Mucosa of gallbladder (tissue), 1 donor: ENCODE data around the gene SELENOS. TPM values are rescaled to one million over a fixed set of nuclear protein-coding genes. Genes with fewer than 3 reads are reported as not detected.

Experiments
- DNase-seq: peaks from one replicate; pipeline ENCODE4 v3.0.0-alpha.2; 2020; ENCODE audit warnings: low spot score
- total RNA-seq: library from RNA; stranded (reverse); gene quantifications from one replicate; pipeline ENCODE4 v1.2.1, GENCODE V29; 2021
- donor health status: DM: no; HTN: no; CAD: no.

The SELENOS gene
- total RNA-seq, 1 donor from 2014 or later, result 74.7 TPM

- DNase-seq, result no peak
These were observed 26.1 kb downstream of the SELENOS start for GRCh38 chr15:101250873-101251829.

- DNase-seq, result no peak
These were observed 26.9 kb downstream of the SELENOS start for GRCh38 chr15:101250341-101250831.

GRCh38 chr15:101248274-101248673, 29.0 kb downstream of the SELENOS start:
- no peak for DNase-seq

- DNase-seq, result no peak
These were observed 30.2 kb downstream of the SELENOS start for GRCh38 chr15:101246824-101247745.

GRCh38 chr15:101246391-101246790, 30.9 kb downstream of the SELENOS start:
- no peak for DNase-seq

GRCh38 chr15:101244889-101245668, 32.2 kb downstream of the SELENOS start:
- DNase-seq, result no peak

- no peak for DNase-seq
These were observed 33.1 kb downstream of the SELENOS start for GRCh38 chr15:101244036-101244781.

- DNase-seq, result no peak
These were observed 33.9 kb downstream of the SELENOS start for GRCh38 chr15:101243420-101243819.

GRCh38 chr15:101242999-101243336, 34.3 kb downstream of the SELENOS start:
- no peak for DNase-seq

- DNase-seq, result peak; percentile 28
These were observed 34.9 kb downstream of the SELENOS start for GRCh38 chr15:101242160-101242998.

GRCh38 chr15:101240358-101240757, 36.9 kb downstream of the SELENOS start:
- DNase-seq, result no peak

GRCh38 chr15:101239724-101240136, 37.6 kb downstream of the SELENOS start:
- DNase-seq, result no peak

GRCh38 chr15:101237251-101237650, 40.0 kb downstream of the SELENOS start:
- DNase-seq, result no peak

GRCh38 chr15:101233651-101234280, 43.5 kb downstream of the SELENOS start:
- DNase-seq, result no peak

- no peak for DNase-seq
These were observed 44.6 kb downstream of the SELENOS start for GRCh38 chr15:101232677-101233076.

GRCh38 chr15:101228313-101228712, 49.0 kb downstream of the SELENOS start:
- DNase-seq, result no peak

GRCh38 chr15:101225658-101226057, 51.6 kb downstream of the SELENOS start:
- DNase-seq, result no peak
